NT2/D1 (cell line): ENCODE results near the gene WNT8B.

Experiments
- YY1 ChIP-seq: IDR thresholded peaks from 2 replicates; pipeline ENCODE4 v1.6.1; 2011; ENCODE audit not compliant: insufficient read length, insufficient read depth
- ZNF274 ChIP-seq: IDR thresholded peaks from 2 replicates; pipeline ENCODE4 v1.6.1; 2011; ENCODE audit warnings: mild to moderate bottlenecking, low read depth, low read length

DNA sequence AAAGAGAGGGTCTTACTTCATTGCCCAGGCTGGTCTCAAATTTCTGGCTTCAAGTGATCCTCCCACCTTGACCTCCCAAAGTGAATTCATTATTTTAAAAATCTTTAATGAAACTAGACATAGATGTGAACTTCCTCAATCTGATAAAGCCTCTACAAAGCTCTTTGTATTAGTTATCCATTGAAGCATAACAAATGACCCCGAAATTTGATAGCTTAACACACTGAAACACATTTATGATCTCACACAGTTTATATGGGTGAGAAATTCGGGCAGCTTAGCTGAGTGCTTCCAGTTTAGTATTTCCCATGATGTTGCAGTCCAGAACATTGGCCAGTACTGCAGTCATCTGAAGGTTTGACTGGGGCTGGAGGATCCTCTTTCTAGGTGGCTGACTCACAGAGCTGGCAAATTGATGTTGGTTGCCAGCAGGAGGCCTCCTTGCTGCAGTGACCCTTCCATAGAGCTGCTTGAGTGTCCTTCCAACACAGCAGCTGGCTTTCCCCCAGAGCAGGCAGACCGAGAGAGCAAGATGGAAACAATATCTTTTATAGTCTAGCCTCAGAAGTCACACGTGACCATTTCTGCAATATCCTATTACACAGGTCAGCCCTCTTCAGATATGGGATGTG lies 16.6 kb upstream of the WNT8B start:
- TF ChIP-seq YY1, result no peak
- TF ChIP-seq ZNF274, result no peak
